ENCODE results near the gene MAP7D3. TPM values are rescaled to one million over a fixed set of nuclear protein-coding genes. Genes with fewer than 3 reads are reported as not detected.

Gene MAP7D3
- total RNA-seq, 4 donors from 2014 or later, result 14.5 to 21.2 (median 17.1) TPM

GRCh38 chrX:136190038-136190713 lies 61.0 kb downstream of the MAP7D3 start:
- H3K4me1 ChIP-seq, result peaks cover 63 to 99% (median 79%) of the 10 kb centered on the region in 4 donors
- peak overlapping the region; percentile 86 to 99 (median 96) for H3K27ac ChIP-seq (replicated peaks in 1 of 4)
- H3K4me3 ChIP-seq, result no peak overlapping the region
- 56% methylated on average over 10 of the region's 10 CpGs for WGBS
- H3K27me3 ChIP-seq, result no peaks in the 10 kb centered on the region
- DNase-seq (ENCODE audit: extremely low spot score), result no peak
- no peaks in the 10 kb centered on the region for H3K9me3 ChIP-seq
- TF ChIP-seq POLR2AphosphoS5 (IDR thresholded peaks at IDR 0.05) (peak; percentile 64 to 82), EP300 (IDR thresholded peaks at IDR 0.05) (peak; percentile 88), CTCF (IDR thresholded peaks at IDR 0.05) (no peak), POLR2A (IDR thresholded peaks at IDR 0.05; ENCODE audit: low read depth) (no peak)
- H3K36me3 ChIP-seq, result no peaks in the 10 kb centered on the region
- intact Hi-C loops (cut with DNase I), result no loop called here

GRCh38 chrX:136189222-136189621 lies 62.0 kb downstream of the MAP7D3 start:
- no peak for DNase-seq (ENCODE audit: extremely low spot score)
- 73% methylated on average over 2 of the region's 2 CpGs for WGBS
- no peaks in the 10 kb centered on the region for H3K36me3 ChIP-seq
- intact Hi-C loops (cut with DNase I), result no loop called here
- peak overlapping the region; percentile 86 to 99 (median 96) for H3K27ac ChIP-seq (replicated peaks in 1 of 4)
- no peaks in the 10 kb centered on the region for H3K9me3 ChIP-seq
- no peaks in the 10 kb centered on the region for H3K27me3 ChIP-seq
- TF ChIP-seq POLR2AphosphoS5 (IDR thresholded peaks at IDR 0.05) (no peak), CTCF (IDR thresholded peaks at IDR 0.05) (peak in 1 of 3 experiments; percentile 7), EP300 (IDR thresholded peaks at IDR 0.05) (no peak)
- H3K4me1 ChIP-seq, result peaks cover 64 to 99% (median 77%) of the 10 kb centered on the region in 4 donors
- H3K4me3 ChIP-seq, result no peak overlapping the region

GRCh38 chrX:136186023-136186413 lies 65.2 kb downstream of the MAP7D3 start:
- H3K4me1 ChIP-seq, result peaks cover 48 to 86% (median 67%) of the 10 kb centered on the region in 4 donors
- intact Hi-C loops (cut with DNase I), result no loop called here
- no peak for TF ChIP-seq POLR2A (IDR thresholded peaks at IDR 0.05; ENCODE audit: low read depth)
- no peak for TF ChIP-seq CTCF (IDR thresholded peaks at IDR 0.05)
- TF ChIP-seq EP300 (IDR thresholded peaks at IDR 0.05), result no peak
- no peak for TF ChIP-seq POLR2AphosphoS5 (IDR thresholded peaks at IDR 0.05)
- H3K9me3 ChIP-seq, result no peaks in the 10 kb centered on the region
- peak overlapping the region in 3 of 4 donors; percentile 12 to 20 (median 17) for H3K4me3 ChIP-seq
- H3K27me3 ChIP-seq, result no peaks in the 10 kb centered on the region
- H3K27ac ChIP-seq (replicated peaks in 1 of 4), result peak overlapping the region; percentile 84 to 99 (median 96)
- DNase-seq (ENCODE audit: extremely low spot score), result no peak
- WGBS, result 38% methylated on average over 3 of the region's 3 CpGs
- H3K36me3 ChIP-seq, result no peaks in the 10 kb centered on the region

GRCh38 chrX:136185401-136186022 lies 65.7 kb downstream of the MAP7D3 start:
- peak overlapping the region in 3 of 4 donors; percentile 12 to 20 (median 17) for H3K4me3 ChIP-seq
- no peak for TF ChIP-seq POLR2A (IDR thresholded peaks at IDR 0.05; ENCODE audit: low read depth)
- TF ChIP-seq EP300 (IDR thresholded peaks at IDR 0.05), result peak; percentile 22
- no peak for TF ChIP-seq CTCF (IDR thresholded peaks at IDR 0.05)
- peak; percentile 56 to 80 for TF ChIP-seq POLR2AphosphoS5 (IDR thresholded peaks at IDR 0.05)

More at GRCh38 chrX:136185401-136186022, 65.7 kb downstream of the MAP7D3 start:
- peaks cover 43 to 86% (median 65%) of the 10 kb centered on the region in 4 donors for H3K4me1 ChIP-seq
- no peaks in the 10 kb centered on the region for H3K9me3 ChIP-seq
- no peak for DNase-seq (ENCODE audit: extremely low spot score)
- intact Hi-C loops (cut with DNase I), result no loop called here
- H3K27ac ChIP-seq (replicated peaks in 1 of 4), result peak overlapping the region; percentile 84 to 99 (median 96)
- H3K27me3 ChIP-seq, result no peaks in the 10 kb centered on the region
- WGBS, result 20% methylated on average over 8 of the region's 8 CpGs
- H3K36me3 ChIP-seq, result no peaks in the 10 kb centered on the region

Measured in esophagus muscularis mucosa (tissue), 4 donors.